ENCODE data around the gene GLT1D1. TPM values are rescaled to one million over a fixed set of nuclear protein-coding genes. Genes with fewer than 3 reads are reported as not detected.

The GLT1D1 gene
- polyA plus RNA-seq, 3 donors, result 40.6 to 55.6 (median 53.3) TPM

DNA sequence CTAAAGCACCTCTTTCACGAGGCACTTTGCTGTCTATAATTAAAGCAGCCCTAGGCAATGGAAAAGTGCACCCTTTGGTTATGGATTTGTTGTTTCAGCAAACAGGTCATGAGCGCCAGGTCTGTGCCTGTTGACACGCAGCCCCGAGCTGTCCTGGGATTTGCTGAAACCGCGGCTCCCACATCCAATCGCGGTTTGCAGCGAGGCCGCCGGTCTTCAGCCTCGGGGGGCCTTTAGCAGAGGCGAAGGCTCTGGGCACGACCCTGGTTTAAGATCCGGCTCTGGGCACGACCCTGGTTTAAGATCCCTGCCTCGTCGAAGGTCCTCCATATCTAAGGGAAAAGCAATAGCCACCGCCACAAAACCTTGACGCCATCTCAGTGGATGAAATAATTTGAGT, 79.2 kb downstream of the GLT1D1 start:
- H3K4me1 Mint-ChIP-seq, result no peaks in the 10 kb centered on the region
- Histone ChIP-seq H3K36me3 (replicated peaks in 1 of 2; ENCODE audit: control insufficient read depth in 1 of 2, insufficient read depth in 2 of 2, low read length in 2 of 2) (peaks cover 30 to 66% of the 10 kb centered on the region in 2 donors), H3K4me2 (replicated peaks; ENCODE audit: extremely low read depth, low read length, poor library complexity, severe bottlenecking) (no peak overlapping the region), H3K27me3 (ENCODE audit: control insufficient read depth in 2 of 2, insufficient read depth in 2 of 2, low read length in 2 of 2) (no peaks in the 10 kb centered on the region), H3K9ac (ENCODE audit: insufficient read depth, low read length, poor library complexity, severe bottlenecking) (no peak overlapping the region), H3K9me3 (replicated peaks in 1 of 2; ENCODE audit: control insufficient read depth in 1 of 2, insufficient read depth in 1 of 2, low read length in 2 of 2) (no peaks in the 10 kb centered on the region), H3K4me1 (ENCODE audit: control insufficient read depth in 1 of 2, insufficient read depth in 2 of 2, low read length in 2 of 2) (no peaks in the 10 kb centered on the region), H2AFZ (ENCODE audit: insufficient read depth, low read depth, low read length, poor library complexity, severe bottlenecking) (no peak overlapping the region), H4K20me1 (ENCODE audit: insufficient read depth, low read length) (peaks cover 90% of the 10 kb centered on the region), H3K4me3 (replicated peaks in 1 of 3; ENCODE audit: low read depth in 2 of 3, low read length in 3 of 3) (no peak overlapping the region), H3K27ac (ENCODE audit: low read depth in 1 of 2, low read length in 2 of 2) (no peak overlapping the region), H3K79me2 (ENCODE audit: insufficient read depth, low read length) (no peaks in the 10 kb centered on the region)
- 76% methylated on average over 13 of the region's 20 CpGs for WGBS (ENCODE audit: insufficient coverage)
- H3K4me3 Mint-ChIP-seq, result no peak overlapping the region
- intact Hi-C loops (cut with micrococcal nuclease), result no loop called here
- DNase-seq, result no peak
- peaks cover 57 to 80% of the 10 kb centered on the region in 2 donors for H3K36me3 Mint-ChIP-seq
- TF ChIP-seq CTCF (IDR thresholded peaks at IDR 0.05), result no peak
- peaks cover 2 to 12% (median 4%) of the 10 kb centered on the region in 3 donors for H3K27me3 Mint-ChIP-seq (ENCODE audit: low read depth in 3 of 3)
- peaks cover 0 to 11% (median 4%) of the 10 kb centered on the region in 7 donors for H3K9me3 Mint-ChIP-seq
- H3K27ac Mint-ChIP-seq, result peak overlapping the region in 1 of 7 donors; percentile 71

- Histone ChIP-seq H3K4me1 (ENCODE audit: control insufficient read depth in 1 of 2, insufficient read depth in 2 of 2, low read length in 2 of 2) (no peaks in the 10 kb centered on the region), H4K20me1 (ENCODE audit: insufficient read depth, low read length) (peaks cover 93% of the 10 kb centered on the region), H3K9ac (ENCODE audit: insufficient read depth, low read length, poor library complexity, severe bottlenecking) (no peak overlapping the region), H3K36me3 (replicated peaks in 1 of 2; ENCODE audit: control insufficient read depth in 1 of 2, insufficient read depth in 2 of 2, low read length in 2 of 2) (peaks cover 27 to 61% of the 10 kb centered on the region in 2 donors), H3K27ac (ENCODE audit: low read depth in 1 of 2, low read length in 2 of 2) (no peak overlapping the region), H3K27me3 (ENCODE audit: control insufficient read depth in 2 of 2, insufficient read depth in 2 of 2, low read length in 2 of 2) (no peaks in the 10 kb centered on the region), H2AFZ (ENCODE audit: insufficient read depth, low read depth, low read length, poor library complexity, severe bottlenecking) (no peak overlapping the region), H3K4me3 (replicated peaks in 1 of 3; ENCODE audit: low read depth in 2 of 3, low read length in 3 of 3) (no peak overlapping the region), H3K4me2 (replicated peaks; ENCODE audit: extremely low read depth, low read length, poor library complexity, severe bottlenecking) (no peak overlapping the region), H3K79me2 (ENCODE audit: insufficient read depth, low read length) (no peaks in the 10 kb centered on the region), H3K9me3 (replicated peaks in 1 of 2; ENCODE audit: control insufficient read depth in 1 of 2, insufficient read depth in 1 of 2, low read length in 2 of 2) (no peaks in the 10 kb centered on the region)
- TF ChIP-seq CTCF (IDR thresholded peaks at IDR 0.05), result no peak
- intact Hi-C loops (cut with micrococcal nuclease), result no loop called here
- Mint-ChIP-seq H3K9me3 (peaks cover 0 to 13% (median 4%) of the 10 kb centered on the region in 7 donors), H3K4me1 (no peaks in the 10 kb centered on the region), H3K27ac (peak overlapping the region in 2 of 7 donors; percentile 50 to 71), H3K4me3 (no peak overlapping the region), H3K27me3 (ENCODE audit: low read depth in 3 of 3) (peaks cover under 1 to 12% (median 4%) of the 10 kb centered on the region in 3 donors), H3K36me3 (peaks cover 57 to 80% of the 10 kb centered on the region in 2 donors)
- WGBS (ENCODE audit: insufficient coverage), result 69% methylated on average over 25 of the region's 27 CpGs
- DNase-seq, result peak in 2 of 3 donors; percentile 8 to 38
Measured at GRCh38 chr12:128933039-128933438, 79.8 kb downstream of the GLT1D1 start.

Measured in CD14-positive monocyte (primary cell).